Lung (tissue), 12 donors: Measurements from ENCODE around the gene CLASP1. TPM values are rescaled to one million over a fixed set of nuclear protein-coding genes. Genes with fewer than 3 reads are reported as not detected.
"Not testable (repeated sequence)": the region's sequence is repeated elsewhere in the genome, so short reads cannot be mapped to it uniquely, and the experiment has no call there.

ENCODE experiments used
- ATAC-seq: fragments of 200-7000 bp; cut with Tn5 transposase; one replicate; pipeline ENCODE4 v1.9.1; 2020; ENCODE audit warnings: moderate number of reproducible peaks; ENCODE audit not compliant: insufficient read depth, low FRiP score
- DNase-seq, 3 donors: peaks; one replicate each; pipeline ENCODE4 v3.0.0-alpha.2; 2013 to 2017
- H3K27ac ChIP-seq, 2 donors: one replicate each; pipeline ENCODE4 v1.5.1; 2013; ENCODE audit warnings: mild to moderate bottlenecking in 2 of 2, moderate library complexity in 2 of 2, control low read depth in 1 of 2, inconsistent platforms in 1 of 2, low read depth in 1 of 2, low read length in 1 of 2
- H3K27me3 ChIP-seq, 3 donors: one replicate each; pipeline ENCODE4 v1.5.1; 2013; ENCODE audit warnings: low read length in 2 of 3; ENCODE audit not compliant: control insufficient read depth in 3 of 3, insufficient read depth in 3 of 3
- H3K36me3 ChIP-seq, 4 donors: one replicate each; pipeline ENCODE4 v1.5.1; 2013; ENCODE audit warnings: low read length in 4 of 4, mild to moderate bottlenecking in 1 of 4, moderate library complexity in 1 of 4; ENCODE audit not compliant: control insufficient read depth in 4 of 4, insufficient read depth in 4 of 4
- H3K4me1 ChIP-seq, 5 donors: one replicate each; pipeline ENCODE4 v1.5.1; 2013; ENCODE audit warnings: low read length in 5 of 5, mild to moderate bottlenecking in 2 of 5, moderate library complexity in 1 of 5; ENCODE audit not compliant: control insufficient read depth in 5 of 5, insufficient read depth in 5 of 5
- H3K4me3 ChIP-seq: one replicate; pipeline ENCODE4 v1.5.1; 2013; ENCODE audit warnings: mild to moderate bottlenecking, control low read depth, moderate library complexity
- H3K9ac ChIP-seq, 2 donors: one replicate each; pipeline ENCODE4 v1.5.1; 2013; ENCODE audit warnings: low read length in 2 of 2, control low read depth in 1 of 2; ENCODE audit not compliant: insufficient read depth in 1 of 2
- H3K9me3 ChIP-seq, 4 donors: one replicate each; pipeline ENCODE4 v1.5.1; 2013; ENCODE audit warnings: low read length in 3 of 4, mild to moderate bottlenecking in 1 of 4, moderate library complexity in 1 of 4; ENCODE audit not compliant: control insufficient read depth in 4 of 4, insufficient read depth in 3 of 4
- CTCF ChIP-seq: IDR thresholded peaks from 2 replicates; pipeline ENCODE4 v1.5.1; 2012; ENCODE audit warnings: mild to moderate bottlenecking; ENCODE audit errors: control extremely low read depth, extremely low read depth
- WGBS, 2 donors: extraction: QIAGEN DNeasy Blood & Tissue Kit; methylation state at CpG; one replicate each; pipeline ENCODE4 v1.1.7; 2013; 5-methylcytosine and 5-hydroxymethylcytosine counted together
- polyA plus RNA-seq, 2 donors: library from polyadenylated mRNA; stranded (reverse); fragments of 200-250 nt; gene quantifications; one replicate each; pipeline ENCODE4 v1.2.1, GENCODE V29; 2013
- total RNA-seq, 2 donors: library from RNA; depleted of rRNA in 1 of 2; stranded (reverse); fragments of >200 nt in 1 of 2; gene quantifications; one replicate each; pipeline ENCODE4 v1.2.1, GENCODE V29; 2014 to 2021
- donor health status: control.
- donor health status: control.
- donor health status: Bipolar disorder and iron deficiency.
- donor health status: healthy.
- donor health status: DM: yes; HTN: yes; CAD: no.

CLASP1 gene
- total and polyA plus RNA-seq, 4 donors = 7.4 to 128 (median 30.6) TPM

DNA sequence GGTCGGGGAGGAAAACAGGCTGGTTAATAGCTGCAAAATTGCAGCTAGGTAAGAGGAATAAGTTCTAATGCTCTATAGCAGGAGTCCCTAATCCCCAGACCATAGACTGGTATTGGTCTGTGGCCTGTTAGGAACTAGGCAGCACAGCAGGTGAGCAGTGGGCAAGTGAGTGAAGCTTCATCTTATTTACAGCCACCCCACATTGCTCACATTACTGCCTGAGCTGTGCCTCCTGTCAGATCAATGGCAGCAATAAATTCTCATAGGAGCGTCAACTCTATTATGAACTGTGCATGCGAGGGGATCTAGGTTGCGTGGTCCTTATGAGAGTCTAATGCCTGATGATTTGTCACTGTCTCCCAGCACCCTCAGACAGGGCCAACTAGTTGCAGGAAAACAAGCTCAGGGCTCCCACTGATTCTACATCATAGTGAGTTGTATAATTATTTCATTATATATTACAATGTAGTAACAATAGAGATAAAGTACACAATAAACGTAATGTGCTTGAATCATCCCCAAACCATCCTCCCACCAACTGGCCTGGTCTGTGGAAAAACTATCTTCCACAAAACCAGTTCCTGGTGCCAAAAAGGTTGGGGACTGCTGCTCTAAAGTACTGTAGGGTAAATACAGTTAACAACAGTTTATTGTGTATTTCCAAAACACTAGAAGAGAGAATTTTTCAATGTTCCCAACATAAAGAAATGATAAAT lies 272.6 kb downstream of the CLASP1 start:
- TF ChIP-seq CTCF = no peak
- 96 to 97% methylated on average over 5 of the region's 5 CpGs for WGBS, 2 donors
- Histone ChIP-seq H3K27ac (no peak overlapping the region), H3K27me3 (no peaks in the 10 kb centered on the region), H3K36me3 (peaks cover 4 to 44% (median 23%) of the 10 kb centered on the region in 4 donors), H3K9me3 (no peaks in the 10 kb centered on the region), H3K9ac (no peak overlapping the region), H3K4me3 (no peak overlapping the region), H3K4me1 (peaks cover 0 to 6% (median 0%) of the 10 kb centered on the region in 5 donors)
- DNase-seq (no peak), ATAC-seq (no peak)

DNA sequence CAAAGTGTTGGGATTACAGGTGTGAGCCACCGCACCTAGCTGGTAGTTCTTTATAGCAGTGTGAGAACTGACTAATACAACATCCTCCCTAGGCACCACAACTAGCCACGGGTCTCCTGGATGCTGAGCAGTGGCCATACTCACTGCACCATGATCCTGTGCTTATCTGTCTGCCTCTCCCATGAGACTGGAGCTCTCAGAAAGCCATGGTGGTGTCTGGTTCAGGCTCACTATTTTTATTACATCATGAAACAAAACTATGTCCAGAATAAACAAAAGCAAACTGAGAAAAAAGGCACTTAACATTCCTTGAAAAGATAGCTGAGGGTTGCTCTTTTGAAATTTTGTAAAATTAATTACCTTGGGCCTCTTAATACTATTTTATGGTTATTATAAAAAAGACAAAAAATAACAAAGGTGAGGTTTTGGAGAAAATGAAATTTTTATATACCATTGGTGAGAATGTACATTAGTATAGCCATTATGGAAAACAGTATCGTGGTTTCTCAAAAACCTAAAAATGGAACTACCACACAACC lies 273.6 kb downstream of the CLASP1 start:
- Histone ChIP-seq H3K36me3 (peaks cover 4 to 40% (median 20%) of the 10 kb centered on the region in 4 donors), H3K27me3 (no peaks in the 10 kb centered on the region), H3K4me3 (no peak overlapping the region), H3K4me1 (peaks cover 0 to 6% (median 0%) of the 10 kb centered on the region in 5 donors), H3K9ac (no peak overlapping the region), H3K9me3 (no peaks in the 10 kb centered on the region), H3K27ac (no peak overlapping the region)
- TF ChIP-seq CTCF = no peak
- DNase-seq (no peak), ATAC-seq (no peak)
- WGBS, 2 donors = 87 to 97% methylated on average over 3 of the region's 3 CpGs

GRCh38 chr2:121374412-121375075 lies 274.7 kb downstream of the CLASP1 start:
- H3K27me3 ChIP-seq, ATAC-seq, H3K4me3 ChIP-seq, H3K9me3 ChIP-seq, DNase-seq, H3K9ac ChIP-seq, H3K27ac ChIP-seq, H3K4me1 ChIP-seq: not testable (repeated sequence)
- H3K36me3 ChIP-seq = peaks cover 3 to 34% (median 13%) of the 10 kb centered on the region in 4 donors
- WGBS, 2 donors = 98% methylated on average over 5 of the region's 5 CpGs

- ATAC-seq = no peak
- WGBS, 2 donors = 91% methylated on average over 7 of the region's 7 CpGs
- Histone ChIP-seq H3K4me3 (no peak overlapping the region), H3K27me3 (no peaks in the 10 kb centered on the region), H3K4me1 (peaks cover 0 to 6% (median 0%) of the 10 kb centered on the region in 5 donors), H3K9ac (no peak overlapping the region), H3K27ac (no peak overlapping the region), H3K36me3 (peaks cover 3 to 34% (median 14%) of the 10 kb centered on the region in 4 donors), H3K9me3 (no peaks in the 10 kb centered on the region)
- no peak for TF ChIP-seq CTCF
- DNase-seq = no peak
These were observed 276.4 kb downstream of the CLASP1 start for GRCh38 chr2:121372721-121373353.
